GM19193 (cell line): ENCODE data around the gene XYLT1.

ENCODE experiments used
- POLR2A ChIP-seq: IDR thresholded peaks from 4 replicates; pipeline ENCODE4 v1.6.1; 2011; ENCODE audit not compliant: insufficient read depth, insufficient read length; ENCODE audit errors: extremely low read depth

Gene XYLT1

GRCh38 chr16:17245776-17246175 is 225.0 kb downstream of the XYLT1 start:
- TF ChIP-seq POLR2A: no peak

DNA sequence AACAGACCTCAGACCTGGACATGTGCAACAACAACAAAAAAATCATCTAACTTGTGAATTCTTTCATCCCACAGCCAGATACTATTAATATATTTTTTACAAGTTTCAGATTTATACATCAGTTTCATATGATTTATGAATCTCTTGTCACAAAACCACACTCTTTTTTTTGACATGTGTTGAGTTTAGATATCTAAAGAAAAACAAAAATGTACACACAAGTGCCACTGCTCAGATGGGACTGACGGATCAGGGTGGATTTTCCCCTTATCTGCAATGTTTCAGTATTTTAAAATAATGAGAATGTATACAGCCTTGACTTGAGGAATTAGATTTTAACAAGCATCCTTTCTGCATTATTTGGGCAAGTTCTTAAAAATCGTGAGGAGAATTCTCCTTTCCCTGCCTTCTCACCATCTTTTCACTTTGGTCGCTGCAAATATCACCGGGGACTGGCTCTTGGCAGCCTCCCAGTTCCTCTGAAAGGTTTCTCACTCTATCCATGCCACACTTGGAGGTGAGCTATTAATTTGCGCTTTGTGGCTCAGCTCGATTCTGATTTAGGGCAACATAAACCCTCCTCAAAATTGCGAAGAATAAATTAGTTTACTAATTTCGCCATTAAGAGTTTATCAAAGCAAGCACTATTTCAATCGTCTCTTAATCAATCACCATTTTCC is 225.7 kb downstream of the XYLT1 start:
- TF ChIP-seq POLR2A: no peak

DNA sequence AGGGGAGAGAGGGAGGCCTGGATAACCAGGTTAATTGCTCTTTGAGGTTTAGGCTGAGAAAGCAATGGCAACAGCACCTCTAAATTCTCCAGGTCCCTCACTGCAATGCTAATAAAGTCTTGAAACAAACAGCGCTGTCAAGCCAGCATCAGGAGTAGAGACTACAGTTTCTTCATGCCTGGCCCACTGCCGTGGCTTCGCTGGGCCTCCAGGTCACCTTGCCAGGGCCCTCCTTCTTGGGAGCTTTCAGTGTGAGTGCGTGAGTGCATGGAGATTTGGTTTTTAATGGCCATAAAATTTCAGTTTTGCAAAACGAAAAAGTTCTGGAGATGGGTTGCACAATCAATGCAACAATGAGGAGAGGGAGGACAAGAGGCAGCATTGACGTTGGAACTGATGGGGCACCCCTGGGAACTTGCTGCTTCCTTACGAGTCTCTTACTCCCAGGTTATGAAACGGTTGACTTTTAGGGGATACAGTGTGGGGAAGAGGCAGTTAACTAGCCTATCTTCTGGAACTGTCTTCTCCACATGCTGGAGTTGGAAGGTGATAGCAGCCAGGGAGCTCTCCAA is 229.4 kb downstream of the XYLT1 start:
- TF ChIP-seq POLR2A: no peak

DNA sequence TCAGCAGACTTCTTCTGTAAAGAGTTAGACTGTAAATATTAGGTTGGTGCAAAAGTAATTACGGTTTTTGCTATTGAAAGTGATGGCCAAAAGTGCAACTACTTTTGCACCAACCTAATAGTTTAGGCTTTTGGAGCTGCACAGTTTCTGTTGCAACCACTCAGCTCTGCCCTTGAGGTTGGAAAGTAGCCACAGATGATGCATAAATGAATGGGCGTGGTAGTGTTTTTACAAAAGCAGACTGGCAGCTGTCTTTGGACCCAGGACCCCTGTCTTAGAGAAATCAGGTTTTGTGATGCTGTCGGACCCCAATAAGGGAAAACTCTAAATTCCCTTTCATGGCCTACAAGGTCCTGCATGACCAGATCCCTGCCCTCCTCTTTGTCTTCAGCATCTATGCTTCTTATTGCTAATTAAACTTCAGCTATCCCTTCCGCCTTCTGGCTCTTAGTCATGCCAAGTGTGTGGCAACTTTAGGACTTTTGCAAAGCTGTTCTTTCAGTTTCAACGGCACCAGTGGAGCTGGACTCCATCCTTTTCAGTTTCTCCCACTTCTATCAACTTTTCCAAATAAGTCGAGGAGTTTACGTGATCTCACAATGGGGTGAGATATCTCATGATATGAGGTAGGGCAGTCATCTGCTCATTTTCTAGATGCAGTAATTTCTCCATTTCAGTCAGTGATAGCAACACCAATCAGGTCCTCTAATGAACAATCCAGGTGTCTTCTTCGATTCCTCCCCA is 232.3 kb downstream of the XYLT1 start:
- TF ChIP-seq POLR2A: no peak

GRCh38 chr16:17237350-17237944 is 233.3 kb downstream of the XYLT1 start:
- no peak for TF ChIP-seq POLR2A

- TF ChIP-seq POLR2A: no peak
Observed at GRCh38 chr16:17235147-17235815, 235.5 kb downstream of the XYLT1 start.

DNA sequence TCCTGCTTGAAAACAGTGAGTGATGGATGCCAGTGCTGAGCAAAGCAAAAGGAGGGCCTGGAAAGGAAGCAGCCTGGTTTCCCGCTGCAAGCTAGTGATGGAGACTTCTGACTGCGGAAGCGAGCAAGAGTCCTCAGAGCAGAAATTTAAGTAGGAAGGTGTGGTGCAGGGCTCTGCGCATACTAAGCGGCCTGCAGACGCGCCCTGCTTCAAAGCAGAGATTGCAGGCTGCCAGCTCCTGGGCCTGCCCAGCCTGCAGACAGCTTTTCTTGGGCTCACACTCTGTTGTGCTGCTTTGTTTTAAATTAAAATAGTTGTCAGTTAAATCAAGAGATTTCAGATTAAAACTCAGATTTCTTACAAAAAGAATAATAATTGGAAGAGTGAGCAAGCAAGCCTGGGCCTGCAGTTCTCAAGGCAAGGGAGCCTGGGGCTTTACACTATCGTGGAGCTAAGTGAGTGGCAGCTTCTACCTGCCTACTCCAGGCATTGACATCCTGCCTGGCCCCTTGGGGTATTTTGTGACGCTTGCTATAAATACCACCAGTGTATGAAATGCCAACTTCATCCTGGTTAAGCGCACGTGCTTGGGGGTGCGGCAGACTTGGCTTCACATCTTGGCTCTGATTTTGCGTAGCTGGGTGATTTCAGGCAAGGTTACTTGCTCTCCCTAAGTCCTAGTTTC is 237.3 kb downstream of the XYLT1 start:
- no peak for TF ChIP-seq POLR2A

- no peak for TF ChIP-seq POLR2A
Observed at GRCh38 chr16:17232487-17232886, 238.3 kb downstream of the XYLT1 start.

GRCh38 chr16:17231972-17232371 is 238.8 kb downstream of the XYLT1 start:
- TF ChIP-seq POLR2A: no peak

GRCh38 chr16:17230932-17231581 is 239.7 kb downstream of the XYLT1 start:
- no peak for TF ChIP-seq POLR2A

DNA sequence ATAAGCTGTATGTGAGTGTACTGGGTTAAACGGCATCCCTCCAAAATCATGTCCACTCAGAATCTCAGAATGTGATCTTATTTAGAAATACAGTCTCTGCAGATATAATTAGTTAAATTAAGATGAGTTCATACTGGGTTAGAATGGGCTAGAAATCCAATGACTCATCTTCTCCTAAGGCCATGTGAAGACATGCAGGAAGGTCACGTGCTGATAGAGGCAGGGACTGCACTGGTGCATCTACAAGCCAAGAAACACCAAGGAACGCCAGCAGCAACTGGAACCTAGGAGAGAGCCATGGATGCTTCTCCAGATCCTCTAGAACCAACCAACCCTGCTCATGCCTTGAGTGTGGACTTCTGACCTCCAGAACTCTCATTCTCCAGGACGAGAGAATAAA is 241.0 kb downstream of the XYLT1 start:
- TF ChIP-seq POLR2A: no peak

DNA sequence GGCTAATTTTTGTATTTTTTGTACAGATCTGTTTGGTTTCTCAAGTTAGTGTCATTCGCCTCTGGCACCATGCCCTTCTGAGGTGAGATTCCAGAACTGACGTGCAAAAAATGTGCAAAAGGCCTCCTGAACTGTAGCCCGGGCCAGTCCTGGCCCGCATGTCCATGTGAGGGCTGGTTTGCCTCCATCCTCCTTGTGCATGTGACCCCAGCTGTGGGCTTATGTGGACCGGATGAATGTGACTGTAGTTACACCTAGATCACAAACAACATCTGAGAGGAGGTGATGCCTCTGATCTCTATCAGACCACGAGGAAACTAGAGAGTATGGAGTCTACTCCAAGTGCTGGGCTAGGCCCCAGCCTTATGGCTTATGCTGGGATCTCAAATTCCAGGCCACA is 241.6 kb downstream of the XYLT1 start:
- no peak for TF ChIP-seq POLR2A

DNA sequence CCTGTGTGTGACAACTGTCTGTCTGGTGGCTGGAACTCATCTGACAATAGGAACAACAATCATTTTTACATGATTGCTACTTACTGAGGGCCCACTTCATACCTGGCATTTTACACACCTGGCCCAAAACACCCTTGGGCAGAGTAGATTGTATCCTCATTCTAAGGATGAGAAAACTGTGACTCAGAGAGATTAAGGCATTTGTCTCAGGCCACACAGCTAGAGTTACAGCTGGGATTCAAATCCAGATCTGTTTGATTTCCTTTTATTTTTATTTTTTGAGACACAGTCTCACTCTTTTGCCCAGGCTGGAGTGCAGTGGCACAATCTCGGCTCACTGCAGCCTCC is 242.1 kb downstream of the XYLT1 start:
- no peak for TF ChIP-seq POLR2A

DNA sequence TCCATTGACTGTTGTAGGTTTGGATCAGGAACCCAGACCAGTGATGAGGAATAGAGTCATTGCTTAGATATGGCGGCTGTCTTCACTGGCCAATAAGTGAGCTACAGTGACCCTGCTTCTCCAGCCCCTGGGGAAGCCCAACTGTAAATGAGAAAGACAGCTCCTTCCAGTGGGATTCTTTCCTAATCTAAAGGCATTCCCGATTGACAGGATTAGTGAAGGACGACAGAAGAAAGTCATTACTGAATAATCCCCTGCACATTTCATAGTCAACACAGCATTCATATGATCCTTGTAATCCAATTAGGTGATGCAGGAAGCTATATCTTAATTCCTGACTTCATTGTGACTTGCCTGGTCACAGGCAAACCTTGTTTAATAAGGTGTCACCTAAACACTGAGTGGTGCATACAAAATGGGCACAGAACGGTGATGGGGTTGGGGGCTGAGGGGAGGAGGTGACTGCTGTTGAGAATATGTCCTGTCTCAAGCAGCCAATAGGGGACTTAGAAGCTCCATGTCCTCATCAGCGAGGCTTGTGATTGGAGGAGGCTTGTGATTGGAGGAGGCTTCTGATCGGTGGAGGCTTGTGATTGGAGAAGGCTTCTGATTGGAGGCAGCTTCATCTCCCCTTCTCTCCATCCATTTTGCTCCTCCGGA is 242.6 kb downstream of the XYLT1 start:
- TF ChIP-seq POLR2A: no peak
